ENCODE data around the gene SPDYE1.
"Not testable (repeated sequence)": the region's sequence is repeated elsewhere in the genome, so short reads cannot be mapped to it uniquely, and the experiment has no call there.

Gene SPDYE1

GRCh38 chr7:43997532-43997931 lies at the start of gene SPDYE1:
Gene SPDYE1 (plus strand): TSS chr7:43997897. CDS start chr7:43999950, 2,053 bp downstream.
- DNase-seq = not testable (repeated sequence)

GRCh38 chr7:43952028-43952427 lies 45.7 kb upstream of the SPDYE1 start:
- no peak for DNase-seq

- DNase-seq = no peak
Measured at GRCh38 chr7:43953071-43953470, 44.6 kb upstream of the SPDYE1 start.

GRCh38 chr7:43954524-43955228 lies 43.0 kb upstream of the SPDYE1 start:
- no peak for DNase-seq

- DNase-seq = no peak
Measured at GRCh38 chr7:43956027-43956426, 41.7 kb upstream of the SPDYE1 start.

GRCh38 chr7:43960933-43961332 lies 36.8 kb upstream of the SPDYE1 start:
- no peak for DNase-seq

- DNase-seq = not testable (repeated sequence)
Measured at GRCh38 chr7:43966392-43966791, 31.3 kb upstream of the SPDYE1 start.

- DNase-seq = not testable (repeated sequence)
Measured at GRCh38 chr7:43968172-43969040, 29.3 kb upstream of the SPDYE1 start.

GRCh38 chr7:43969586-43969985 lies 28.1 kb upstream of the SPDYE1 start:
- not testable (repeated sequence) for DNase-seq

- DNase-seq = not testable (repeated sequence)
Measured at GRCh38 chr7:43970698-43971097, 27.0 kb upstream of the SPDYE1 start.

GRCh38 chr7:43974033-43974573 lies 23.6 kb upstream of the SPDYE1 start:
- not testable (repeated sequence) for DNase-seq

- DNase-seq = not testable (repeated sequence)
Measured at GRCh38 chr7:43974725-43975482, 22.8 kb upstream of the SPDYE1 start.

GRCh38 chr7:43977525-43977924 lies 20.2 kb upstream of the SPDYE1 start:
- no peak for DNase-seq

- DNase-seq = not testable (repeated sequence)
Measured at GRCh38 chr7:43978102-43978501, 19.6 kb upstream of the SPDYE1 start.

- DNase-seq = not testable (repeated sequence)
Measured at GRCh38 chr7:43982848-43983247, 14.8 kb upstream of the SPDYE1 start.

GRCh38 chr7:43983736-43984135 lies 14.0 kb upstream of the SPDYE1 start:
- DNase-seq = not testable (repeated sequence)

GRCh38 chr7:43985904-43986864 lies 11.5 kb upstream of the SPDYE1 start:
- DNase-seq = not testable (repeated sequence)

GRCh38 chr7:43987476-43987875 lies 10.2 kb upstream of the SPDYE1 start:
- DNase-seq = not testable (repeated sequence)

- DNase-seq = not testable (repeated sequence)
Measured at GRCh38 chr7:43990011-43990585, 7.6 kb upstream of the SPDYE1 start.

- DNase-seq = not testable (repeated sequence)
Measured at GRCh38 chr7:43990829-43991228, 6.9 kb upstream of the SPDYE1 start.

- DNase-seq = not testable (repeated sequence)
Measured at GRCh38 chr7:43992896-43993295, 4.8 kb upstream of the SPDYE1 start.
